ENCODE measurements around the gene RPS16.

RPS16 gene

DNA sequence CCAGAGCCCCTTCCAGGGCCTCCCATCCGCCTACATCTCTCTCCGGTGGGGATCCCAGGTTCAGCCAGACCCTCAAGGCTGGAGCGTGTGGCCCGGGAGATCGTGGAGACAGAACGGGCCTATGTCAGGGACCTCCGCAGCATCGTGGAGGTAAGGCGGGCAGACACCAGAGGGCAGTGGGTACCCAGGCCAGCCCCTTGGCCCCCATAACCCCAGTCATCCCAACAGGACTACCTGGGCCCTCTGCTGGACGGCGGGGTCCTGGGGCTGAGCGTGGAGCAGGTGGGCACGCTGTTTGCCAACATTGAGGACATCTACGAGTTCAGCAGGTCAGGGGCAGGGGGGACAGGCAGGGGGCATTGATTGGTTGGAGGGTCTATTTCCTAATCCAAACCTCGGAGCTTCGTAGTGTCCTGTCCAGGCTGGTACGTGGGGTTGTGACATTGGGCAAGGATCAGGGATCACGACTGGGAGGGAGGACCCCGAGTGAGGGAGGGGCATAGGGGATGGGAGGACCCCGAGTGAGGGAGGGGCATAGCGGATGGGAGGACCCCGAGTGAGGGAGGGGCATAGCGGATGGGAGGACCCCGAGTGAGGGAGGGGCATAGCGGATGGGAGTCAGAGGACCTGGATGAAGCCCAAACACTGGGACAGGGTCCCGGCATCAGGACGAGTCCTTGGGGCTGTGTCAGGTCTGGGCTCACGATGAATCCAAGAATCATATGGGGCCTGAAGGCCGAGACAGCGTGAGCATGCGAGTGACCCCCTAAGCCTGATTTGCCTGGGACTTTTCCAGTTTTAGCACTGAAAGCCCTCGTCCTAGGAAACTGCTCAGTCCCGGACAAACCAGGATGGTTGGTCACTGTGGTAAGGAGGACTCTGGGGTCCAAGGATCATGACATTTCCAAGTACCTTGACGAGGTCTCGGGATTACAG is 20.4 kb downstream of the RPS16 start:
- H3K27ac ChIP-seq (ENCODE audit: extremely low read depth, low read depth, low read length), result no peak overlapping the region
- H3K9me3 ChIP-seq (ENCODE audit: control insufficient read depth, insufficient read depth, low read depth, low read length), result no peaks in the 10 kb centered on the region
- peaks cover 46 to 48% of the 10 kb centered on the region in 2 experiments for H3K36me3 ChIP-seq (ENCODE audit: control insufficient read depth in 2 of 2, insufficient read depth in 1 of 2, low read length in 2 of 2)
- POLR2A ChIA-PET, result interaction anchor here (0.6 to 13.3 kb wide), 8 partner anchors 12 to 25 kb away, joined by 4 to 255 read pairs (median 19); partner anchors contain the start of genes MED29, PAF1 and RPS16
- no peak overlapping the region for H3K4me3 ChIP-seq (ENCODE audit: low read depth, low read length)
- peaks cover 17% of the 10 kb centered on the region for H3K4me1 ChIP-seq (ENCODE audit: control insufficient read depth, insufficient read depth, low read length)
- CTCF ChIA-PET, result interaction anchor here (0.6 to 2.6 kb wide), 16 partner anchors 13 to 488 kb away, joined by 3 to 16 read pairs (median 4); partner anchors contain the start of genes MED29, PAF1 and RPS16
- TF ChIP-seq ZNF239 (tag by site-specific recombination; IDR thresholded peaks at IDR 0.05) (no peak), ZFP37 (tag by site-specific recombination; IDR thresholded peaks at IDR 0.05) (no peak), ZNF37A (tag by site-specific recombination; IDR thresholded peaks at IDR 0.05) (no peak), ZNF184 (tag by site-specific recombination; IDR thresholded peaks at IDR 0.05) (no peak), GLIS2 (tag by site-specific recombination; IDR thresholded peaks at IDR 0.05) (peak; percentile 48), ZNF146 (tag by site-specific recombination; IDR thresholded peaks at IDR 0.05) (no peak), KLF7 (tag by site-specific recombination; IDR thresholded peaks at IDR 0.05; ENCODE audit: borderline replicate concordance) (no peak), HOXC10 (CRISPR knock-in tag; IDR thresholded peaks at IDR 0.05) (no peak), ZNF266 (tag by site-specific recombination; IDR thresholded peaks at IDR 0.05; ENCODE audit: low read depth) (no peak), ZNF133 (tag by site-specific recombination; IDR thresholded peaks at IDR 0.05) (no peak), SP2 (tag by site-specific recombination; IDR thresholded peaks at IDR 0.05) (0 out of 2 replicates have a peak, but pooled peaks have one; percentile 15), ZNF629 (tag by site-specific recombination; IDR thresholded peaks at IDR 0.05) (no peak), BCL11A (tag by site-specific recombination; IDR thresholded peaks at IDR 0.05; ENCODE audit: low read depth) (no peak), ZNF610 (tag by site-specific recombination; IDR thresholded peaks at IDR 0.05; ENCODE audit: borderline replicate concordance) (no peak), ZNF768 (tag by site-specific recombination; IDR thresholded peaks at IDR 0.05) (no peak), ZBTB1 (tag by site-specific recombination; IDR thresholded peaks at IDR 0.05) (no peak), EGR2 (tag by site-specific recombination; IDR thresholded peaks at IDR 0.05; ENCODE audit: low read depth) (no peak; the same call in 1 of the 2 replicates), GLIS1 (tag by site-specific recombination; IDR thresholded peaks at IDR 0.05) (no peak), ZNF558 (tag by site-specific recombination; IDR thresholded peaks at IDR 0.05) (no peak), PRDM1 (tag by site-specific recombination; IDR thresholded peaks at IDR 0.05) (no peak), ZNF155 (tag by site-specific recombination; IDR thresholded peaks at IDR 0.05) (no peak), ZNF112 (tag by site-specific recombination; IDR thresholded peaks at IDR 0.05) (no peak), ZBTB8A (tag by site-specific recombination; IDR thresholded peaks at IDR 0.05) (no peak), ZNF660 (tag by site-specific recombination; IDR thresholded peaks at IDR 0.05) (no peak)
- TF ChIP-seq, protein P1, sequence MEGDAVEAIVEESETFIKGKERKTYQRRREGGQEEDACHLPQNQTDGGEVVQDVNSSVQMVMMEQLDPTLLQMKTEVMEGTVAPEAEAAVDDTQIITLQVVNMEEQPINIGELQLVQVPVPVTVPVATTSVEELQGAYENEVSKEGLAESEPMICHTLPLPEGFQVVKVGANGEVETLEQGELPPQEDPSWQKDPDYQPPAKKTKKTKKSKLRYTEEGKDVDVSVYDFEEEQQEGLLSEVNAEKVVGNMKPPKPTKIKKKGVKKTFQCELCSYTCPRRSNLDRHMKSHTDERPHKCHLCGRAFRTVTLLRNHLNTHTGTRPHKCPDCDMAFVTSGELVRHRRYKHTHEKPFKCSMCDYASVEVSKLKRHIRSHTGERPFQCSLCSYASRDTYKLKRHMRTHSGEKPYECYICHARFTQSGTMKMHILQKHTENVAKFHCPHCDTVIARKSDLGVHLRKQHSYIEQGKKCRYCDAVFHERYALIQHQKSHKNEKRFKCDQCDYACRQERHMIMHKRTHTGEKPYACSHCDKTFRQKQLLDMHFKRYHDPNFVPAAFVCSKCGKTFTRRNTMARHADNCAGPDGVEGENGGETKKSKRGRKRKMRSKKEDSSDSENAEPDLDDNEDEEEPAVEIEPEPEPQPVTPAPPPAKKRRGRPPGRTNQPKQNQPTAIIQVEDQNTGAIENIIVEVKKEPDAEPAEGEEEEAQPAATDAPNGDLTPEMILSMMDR (tag by site-specific recombination; IDR thresholded peaks at IDR 0.05), result peak; percentile 57
- TF ChIP-seq, protein P2, sequence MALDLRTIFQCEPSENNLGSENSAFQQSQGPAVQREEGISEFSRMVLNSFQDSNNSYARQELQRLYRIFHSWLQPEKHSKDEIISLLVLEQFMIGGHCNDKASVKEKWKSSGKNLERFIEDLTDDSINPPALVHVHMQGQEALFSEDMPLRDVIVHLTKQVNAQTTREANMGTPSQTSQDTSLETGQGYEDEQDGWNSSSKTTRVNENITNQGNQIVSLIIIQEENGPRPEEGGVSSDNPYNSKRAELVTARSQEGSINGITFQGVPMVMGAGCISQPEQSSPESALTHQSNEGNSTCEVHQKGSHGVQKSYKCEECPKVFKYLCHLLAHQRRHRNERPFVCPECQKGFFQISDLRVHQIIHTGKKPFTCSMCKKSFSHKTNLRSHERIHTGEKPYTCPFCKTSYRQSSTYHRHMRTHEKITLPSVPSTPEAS (tag by site-specific recombination; IDR thresholded peaks at IDR 0.05), result no peak
- TF ChIP-seq, protein P3, sequence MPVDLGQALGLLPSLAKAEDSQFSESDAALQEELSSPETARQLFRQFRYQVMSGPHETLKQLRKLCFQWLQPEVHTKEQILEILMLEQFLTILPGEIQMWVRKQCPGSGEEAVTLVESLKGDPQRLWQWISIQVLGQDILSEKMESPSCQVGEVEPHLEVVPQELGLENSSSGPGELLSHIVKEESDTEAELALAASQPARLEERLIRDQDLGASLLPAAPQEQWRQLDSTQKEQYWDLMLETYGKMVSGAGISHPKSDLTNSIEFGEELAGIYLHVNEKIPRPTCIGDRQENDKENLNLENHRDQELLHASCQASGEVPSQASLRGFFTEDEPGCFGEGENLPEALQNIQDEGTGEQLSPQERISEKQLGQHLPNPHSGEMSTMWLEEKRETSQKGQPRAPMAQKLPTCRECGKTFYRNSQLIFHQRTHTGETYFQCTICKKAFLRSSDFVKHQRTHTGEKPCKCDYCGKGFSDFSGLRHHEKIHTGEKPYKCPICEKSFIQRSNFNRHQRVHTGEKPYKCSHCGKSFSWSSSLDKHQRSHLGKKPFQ (tag by site-specific recombination; IDR thresholded peaks at IDR 0.05), result no peak
- TF ChIP-seq, protein P4, sequence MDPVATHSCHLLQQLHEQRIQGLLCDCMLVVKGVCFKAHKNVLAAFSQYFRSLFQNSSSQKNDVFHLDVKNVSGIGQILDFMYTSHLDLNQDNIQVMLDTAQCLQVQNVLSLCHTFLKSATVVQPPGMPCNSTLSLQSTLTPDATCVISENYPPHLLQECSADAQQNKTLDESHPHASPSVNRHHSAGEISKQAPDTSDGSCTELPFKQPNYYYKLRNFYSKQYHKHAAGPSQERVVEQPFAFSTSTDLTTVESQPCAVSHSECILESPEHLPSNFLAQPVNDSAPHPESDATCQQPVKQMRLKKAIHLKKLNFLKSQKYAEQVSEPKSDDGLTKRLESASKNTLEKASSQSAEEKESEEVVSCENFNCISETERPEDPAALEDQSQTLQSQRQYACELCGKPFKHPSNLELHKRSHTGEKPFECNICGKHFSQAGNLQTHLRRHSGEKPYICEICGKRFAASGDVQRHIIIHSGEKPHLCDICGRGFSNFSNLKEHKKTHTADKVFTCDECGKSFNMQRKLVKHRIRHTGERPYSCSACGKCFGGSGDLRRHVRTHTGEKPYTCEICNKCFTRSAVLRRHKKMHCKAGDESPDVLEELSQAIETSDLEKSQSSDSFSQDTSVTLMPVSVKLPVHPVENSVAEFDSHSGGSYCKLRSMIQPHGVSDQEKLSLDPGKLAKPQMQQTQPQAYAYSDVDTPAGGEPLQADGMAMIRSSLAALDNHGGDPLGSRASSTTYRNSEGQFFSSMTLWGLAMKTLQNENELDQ (tag by site-specific recombination; IDR thresholded peaks at IDR 0.05; ENCODE audit: low read depth), result no peak
- TF ChIP-seq, protein P5, sequence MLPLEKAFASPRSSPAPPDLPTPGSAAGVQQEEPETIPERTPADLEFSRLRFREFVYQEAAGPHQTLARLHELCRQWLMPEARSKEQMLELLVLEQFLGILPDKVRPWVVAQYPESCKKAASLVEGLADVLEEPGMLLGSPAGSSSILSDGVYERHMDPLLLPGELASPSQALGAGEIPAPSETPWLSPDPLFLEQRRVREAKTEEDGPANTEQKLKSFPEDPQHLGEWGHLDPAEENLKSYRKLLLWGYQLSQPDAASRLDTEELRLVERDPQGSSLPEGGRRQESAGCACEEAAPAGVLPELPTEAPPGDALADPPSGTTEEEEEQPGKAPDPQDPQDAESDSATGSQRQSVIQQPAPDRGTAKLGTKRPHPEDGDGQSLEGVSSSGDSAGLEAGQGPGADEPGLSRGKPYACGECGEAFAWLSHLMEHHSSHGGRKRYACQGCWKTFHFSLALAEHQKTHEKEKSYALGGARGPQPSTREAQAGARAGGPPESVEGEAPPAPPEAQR (tag by site-specific recombination; IDR thresholded peaks at IDR 0.05), result no peak
